Activated CD8-positive, alpha-beta T cell treated with anti-CD3 and anti-CD28 coated beads, Interleukin-2, amount 10 ng/mL, durations not matched to agents 7 days and 5 days (primary cell): ENCODE results near the gene SLIT1. TPM values are rescaled to one million over a fixed set of nuclear protein-coding genes. Genes with fewer than 3 reads are reported as not detected.
A peak's percentile ranks its signal among the peaks of the same experiment; 100 is the strongest.

Experiments used
- ATAC-seq: fragments of 150-1000 bp; cut with Tn5 transposase; one replicate; pipeline ENCODE4 v1.10.0; 2021; ENCODE audit warnings: moderate library complexity
- CTCF ChIA-PET: fragments of 350-600 bp; sonication (Branson Sonifier 250); formaldehyde crosslinking; loops from one replicate; lab custom pipeline; 2021; ENCODE audit warnings: antibody characterized with exemption; lab: Charles Lee
- POLR2A ChIA-PET: fragments of 350-600 bp; sonication (Branson Sonifier 250); formaldehyde crosslinking; loops from one replicate; lab custom pipeline; 2021; ENCODE audit warnings: antibody characterized with exemption; lab: Charles Lee
- DNase-seq: peaks from one replicate; pipeline ENCODE4 v3.0.0-alpha.2; 2020
- H3K27ac Mint-ChIP-seq: one replicate; pipeline ENCODE4 v1.8.0; 2021; ENCODE audit warnings: mild to moderate bottlenecking, mixed read lengths
- H3K27me3 Mint-ChIP-seq: one replicate; pipeline ENCODE4 v1.8.0; 2021; ENCODE audit warnings: low read depth, mixed read lengths
- H3K36me3 Mint-ChIP-seq: one replicate; pipeline ENCODE4 v1.8.0; 2021; ENCODE audit warnings: low read depth, mixed read lengths
- H3K4me1 Mint-ChIP-seq: one replicate; pipeline ENCODE4 v1.8.0; 2021; ENCODE audit warnings: low read depth, mixed read lengths
- H3K4me3 Mint-ChIP-seq: one replicate; pipeline ENCODE4 v1.8.0; 2021; ENCODE audit warnings: mild to moderate bottlenecking, mixed read lengths
- H3K9me3 Mint-ChIP-seq: one replicate; pipeline ENCODE4 v1.8.0; 2022; ENCODE audit warnings: mixed read lengths; ENCODE audit not compliant: insufficient read depth
- total RNA-seq, 2 experiments: library from RNA; stranded (reverse); gene quantifications; one replicate each; pipeline ENCODE4 v1.2.3, GENCODE V29; 2021

Gene SLIT1
- total RNA-seq, 2 experiments from 2014 or later: 0.70 to 0.71 TPM

- Mint-ChIP-seq H3K27ac (no peak overlapping the region), H3K9me3 (no peaks in the 10 kb centered on the region), H3K27me3 (peaks cover 3% of the 10 kb centered on the region), H3K4me1 (no peaks in the 10 kb centered on the region), H3K4me3 (no peak overlapping the region), H3K36me3 (no peaks in the 10 kb centered on the region)
- ATAC-seq (no peak), DNase-seq (no peak)
- CTCF ChIA-PET: no interaction called here
- POLR2A ChIA-PET: no interaction called here
Measured at GRCh38 chr10:97047083-97047736, 138.5 kb downstream of the SLIT1 start.

- ATAC-seq (no peak), DNase-seq (no peak)
- H3K36me3 Mint-ChIP-seq: no peaks in the 10 kb centered on the region
- no peaks in the 10 kb centered on the region for H3K4me1 Mint-ChIP-seq
- POLR2A ChIA-PET: no interaction called here
- CTCF ChIA-PET: no interaction called here
- no peaks in the 10 kb centered on the region for H3K9me3 Mint-ChIP-seq
- peaks cover 3% of the 10 kb centered on the region for H3K27me3 Mint-ChIP-seq
- H3K4me3 Mint-ChIP-seq: no peak overlapping the region
- H3K27ac Mint-ChIP-seq: no peak overlapping the region
Measured at GRCh38 chr10:97046456-97047082, 139.2 kb downstream of the SLIT1 start.

- Mint-ChIP-seq H3K27ac (no peak overlapping the region), H3K4me1 (no peaks in the 10 kb centered on the region), H3K36me3 (no peaks in the 10 kb centered on the region), H3K4me3 (no peak overlapping the region), H3K27me3 (no peaks in the 10 kb centered on the region), H3K9me3 (no peaks in the 10 kb centered on the region)
- ChIA-PET POLR2A (no interaction called here), CTCF (no interaction called here)
- ATAC-seq (no peak), DNase-seq (no peak)
Measured at GRCh38 chr10:97043563-97043855, 142.2 kb downstream of the SLIT1 start.

- Mint-ChIP-seq H3K27me3 (no peaks in the 10 kb centered on the region), H3K4me3 (no peak overlapping the region), H3K4me1 (peaks cover 2% of the 10 kb centered on the region), H3K9me3 (no peaks in the 10 kb centered on the region), H3K27ac (no peak overlapping the region), H3K36me3 (no peaks in the 10 kb centered on the region)
- CTCF ChIA-PET: no interaction called here
- POLR2A ChIA-PET: no interaction called here
- ATAC-seq (no peak), DNase-seq (no peak)
Measured at GRCh38 chr10:97042716-97043562, 142.8 kb downstream of the SLIT1 start.

DNA sequence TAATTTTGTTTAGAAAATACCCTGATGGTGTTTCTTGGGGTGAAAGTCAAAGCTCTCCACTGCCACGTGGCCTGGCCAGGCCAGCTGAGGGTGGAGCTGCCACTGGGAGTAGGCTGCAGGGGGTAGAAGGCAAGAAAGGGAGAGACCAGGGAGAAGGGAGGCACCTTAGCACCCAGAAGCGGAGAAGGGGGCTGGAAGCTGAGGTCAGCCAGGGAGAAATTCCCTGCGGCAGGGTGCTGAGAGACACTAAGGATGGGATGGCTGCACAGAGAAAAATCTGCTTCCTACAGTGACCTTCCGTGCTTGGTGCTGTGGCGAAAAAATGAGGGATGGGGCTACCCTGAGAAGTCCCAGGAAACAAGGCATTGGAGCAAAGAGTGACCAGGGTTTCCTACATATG lies 143.7 kb downstream of the SLIT1 start:
- Mint-ChIP-seq H3K27me3 (no peaks in the 10 kb centered on the region), H3K27ac (no peak overlapping the region), H3K36me3 (no peaks in the 10 kb centered on the region), H3K9me3 (no peaks in the 10 kb centered on the region), H3K4me3 (no peak overlapping the region), H3K4me1 (peaks cover 10% of the 10 kb centered on the region)
- ChIA-PET POLR2A (no interaction called here), CTCF (interaction anchor here (0.7 kb wide), 1 partner anchor 17 kb away, joined by 4 read pairs; no protein-coding TSS in a partner anchor)
- no peak for ATAC-seq
- DNase-seq: no peak

- ATAC-seq: no peak
- H3K36me3 Mint-ChIP-seq: no peaks in the 10 kb centered on the region
- CTCF ChIA-PET: no interaction called here
Measured at GRCh38 chr10:97040706-97041105, 145.1 kb downstream of the SLIT1 start.

GRCh38 chr10:97040248-97040584 lies 145.5 kb downstream of the SLIT1 start:
- no peaks in the 10 kb centered on the region for H3K36me3 Mint-ChIP-seq
- no peak overlapping the region for H3K27ac Mint-ChIP-seq
- CTCF ChIA-PET: no interaction called here
- H3K9me3 Mint-ChIP-seq: no peaks in the 10 kb centered on the region
- ATAC-seq: no peak
- peaks cover 10% of the 10 kb centered on the region for H3K4me1 Mint-ChIP-seq
- POLR2A ChIA-PET: no interaction called here
- DNase-seq: no peak
- H3K4me3 Mint-ChIP-seq: no peak overlapping the region
- H3K27me3 Mint-ChIP-seq: peaks cover 2% of the 10 kb centered on the region

More at GRCh38 chr10:97040706-97041105, 145.1 kb downstream of the SLIT1 start:
- Mint-ChIP-seq H3K4me1 (peaks cover 10% of the 10 kb centered on the region), H3K9me3 (no peaks in the 10 kb centered on the region), H3K27ac (no peak overlapping the region), H3K27me3 (peaks cover 2% of the 10 kb centered on the region), H3K4me3 (no peak overlapping the region)
- POLR2A ChIA-PET: no interaction called here
- DNase-seq: no peak

DNA sequence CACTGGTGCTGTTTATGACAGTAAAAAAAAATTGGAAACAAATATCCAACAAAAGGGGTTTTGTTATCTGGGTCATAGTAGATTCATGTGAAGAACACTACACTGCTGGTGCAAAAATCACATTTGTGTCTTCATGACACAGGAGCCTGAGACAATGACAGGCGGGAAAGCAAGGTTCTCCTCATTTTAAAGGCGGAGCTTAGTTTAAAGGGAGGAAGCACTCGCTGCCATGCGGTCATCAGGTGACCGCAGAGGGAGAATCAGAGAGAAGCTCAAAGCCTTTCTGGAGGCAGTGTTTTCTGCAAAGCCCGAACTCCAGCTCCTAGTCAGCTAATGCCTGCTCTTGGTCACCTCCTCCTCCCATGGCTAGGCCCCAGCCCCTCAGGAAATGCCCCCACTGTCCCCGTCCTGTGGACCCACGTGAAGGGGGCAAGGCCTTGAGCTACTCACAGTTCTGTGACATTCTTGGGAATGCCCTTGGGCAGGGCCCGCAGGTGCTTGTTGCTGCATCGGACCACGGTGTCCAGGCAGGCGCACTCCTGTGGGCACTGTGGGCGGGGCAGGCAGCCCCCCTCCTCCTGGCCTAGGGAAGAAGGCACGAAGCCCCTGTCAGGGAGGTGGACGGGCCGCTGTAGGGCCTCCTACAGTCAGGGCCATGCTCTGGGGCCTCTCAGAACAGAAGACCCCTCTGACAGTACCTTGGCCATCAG lies 146.1 kb downstream of the SLIT1 start:
- DNase-seq (no peak), ATAC-seq (no peak)
- peaks cover 10% of the 10 kb centered on the region for H3K4me1 Mint-ChIP-seq
- H3K27me3 Mint-ChIP-seq: peaks cover 2% of the 10 kb centered on the region
- no peak overlapping the region for H3K27ac Mint-ChIP-seq
- no peak overlapping the region for H3K4me3 Mint-ChIP-seq
- H3K9me3 Mint-ChIP-seq: no peaks in the 10 kb centered on the region
- H3K36me3 Mint-ChIP-seq: no peaks in the 10 kb centered on the region
- ChIA-PET CTCF (interaction anchor here (5.7 kb wide), 1 partner anchor 14 kb away, joined by 86 read pairs; no protein-coding TSS in a partner anchor), POLR2A (interaction anchor here (0.5 kb wide), 1 partner anchor 120 kb away, joined by 3 read pairs; no protein-coding TSS in a partner anchor)

DNA sequence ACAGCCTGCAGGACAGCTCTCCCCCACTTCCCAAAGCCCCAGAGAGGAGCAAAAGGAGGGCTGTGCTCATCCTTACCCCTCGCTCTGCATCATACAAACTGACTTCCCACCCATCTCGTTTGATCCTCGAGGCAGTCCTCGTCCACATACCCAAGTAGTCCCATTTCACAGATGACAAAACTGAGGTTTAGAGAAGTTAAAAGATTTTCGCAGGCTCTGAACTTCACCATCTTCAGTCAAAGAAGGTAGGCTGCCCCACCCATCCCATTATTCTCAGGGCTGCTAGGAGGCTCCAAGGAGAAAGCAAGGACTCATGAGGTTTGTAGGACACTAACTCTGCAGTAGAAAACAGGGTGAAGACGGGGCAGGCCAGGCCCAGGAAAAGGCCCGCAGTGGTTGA lies 147.1 kb downstream of the SLIT1 start:
- no peaks in the 10 kb centered on the region for H3K9me3 Mint-ChIP-seq
- H3K4me1 Mint-ChIP-seq: peaks cover 10% of the 10 kb centered on the region
- DNase-seq (no peak), ATAC-seq (no peak)
- no peaks in the 10 kb centered on the region for H3K36me3 Mint-ChIP-seq
- CTCF ChIA-PET: interaction anchor here (1.1 to 5.7 kb wide), 9 partner anchors 12 to 398 kb away, joined by 3 to 86 read pairs (median 9); partner anchors contain the start of gene ARHGAP19
- peaks cover 2% of the 10 kb centered on the region for H3K27me3 Mint-ChIP-seq
- POLR2A ChIA-PET: no interaction called here
- no peak overlapping the region for H3K27ac Mint-ChIP-seq
- H3K4me3 Mint-ChIP-seq: no peak overlapping the region

DNA sequence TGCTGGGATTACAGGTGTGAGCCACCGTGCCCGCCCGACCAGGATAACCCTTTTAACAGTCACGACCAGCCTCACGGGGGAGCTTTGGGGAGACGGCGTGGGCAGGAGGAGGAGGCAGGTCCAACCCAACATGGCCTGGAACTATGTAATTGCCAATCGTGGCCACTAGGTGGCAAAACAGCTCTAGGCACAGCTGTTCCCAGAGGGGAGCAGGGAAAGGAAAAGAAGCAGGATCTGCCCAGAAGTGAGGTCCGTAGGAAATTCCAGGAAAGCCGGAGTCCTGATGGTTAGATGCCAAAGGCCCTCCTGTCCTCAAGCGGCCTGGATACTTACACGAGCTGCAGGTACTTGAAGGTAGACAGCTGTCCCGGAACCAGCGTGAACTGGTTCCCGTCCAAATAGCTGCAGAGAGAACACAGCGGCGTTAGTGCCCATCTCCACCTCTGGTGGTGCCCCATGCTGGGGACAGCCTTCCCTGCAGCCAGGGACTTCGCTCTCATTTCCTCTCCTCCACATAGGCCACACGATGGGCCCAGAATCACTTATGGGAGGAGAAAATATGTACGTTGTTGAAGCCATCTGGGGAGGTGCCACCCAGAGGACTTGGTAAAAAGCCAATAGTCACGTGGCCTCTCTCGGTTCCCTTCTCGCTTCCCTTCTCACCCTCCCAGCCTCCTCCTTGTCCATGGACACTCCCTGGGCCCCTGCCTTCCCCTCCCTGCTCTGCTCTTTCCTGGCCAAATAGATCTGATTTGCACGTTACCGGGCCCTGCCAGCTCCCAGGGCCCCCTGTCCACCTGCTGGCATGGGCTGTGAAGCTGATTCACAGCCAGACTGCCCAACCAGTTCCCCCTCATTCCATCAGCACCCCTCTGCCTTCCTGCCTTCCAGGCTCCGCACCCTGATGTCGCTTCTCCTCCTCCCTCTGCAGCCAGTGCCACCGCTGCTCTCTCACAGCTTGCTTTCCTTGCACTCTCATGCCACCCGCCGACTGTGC lies 148.1 kb downstream of the SLIT1 start:
- Mint-ChIP-seq H3K27me3 (peaks cover 2% of the 10 kb centered on the region), H3K36me3 (no peaks in the 10 kb centered on the region), H3K4me1 (peaks cover 10% of the 10 kb centered on the region), H3K9me3 (no peaks in the 10 kb centered on the region), H3K4me3 (peak overlapping the region; percentile 36), H3K27ac (peak overlapping the region; percentile 36)
- ChIA-PET POLR2A (interaction anchor here (0.6 kb wide), 1 partner anchor 21 kb away, joined by 3 read pairs; no protein-coding TSS in a partner anchor), CTCF (interaction anchor here (0.7 to 5.7 kb wide), 53 partner anchors 8 to 540 kb away, joined by 3 to 86 read pairs (median 4); partner anchors contain the start of genes ANKRD2 and ARHGAP19)
- ATAC-seq: peak; percentile 87
- DNase-seq: peak; percentile 77
